NCI-H128 (cell line): Measurements from ENCODE around the gene MYOG.

Experiments used
- DNase-seq: peaks from one replicate; lab custom pipeline; 2025; ENCODE audit not compliant: unreplicated experiment; lab: John Stamatoyannopoulos, UW

The MYOG gene

DNA sequence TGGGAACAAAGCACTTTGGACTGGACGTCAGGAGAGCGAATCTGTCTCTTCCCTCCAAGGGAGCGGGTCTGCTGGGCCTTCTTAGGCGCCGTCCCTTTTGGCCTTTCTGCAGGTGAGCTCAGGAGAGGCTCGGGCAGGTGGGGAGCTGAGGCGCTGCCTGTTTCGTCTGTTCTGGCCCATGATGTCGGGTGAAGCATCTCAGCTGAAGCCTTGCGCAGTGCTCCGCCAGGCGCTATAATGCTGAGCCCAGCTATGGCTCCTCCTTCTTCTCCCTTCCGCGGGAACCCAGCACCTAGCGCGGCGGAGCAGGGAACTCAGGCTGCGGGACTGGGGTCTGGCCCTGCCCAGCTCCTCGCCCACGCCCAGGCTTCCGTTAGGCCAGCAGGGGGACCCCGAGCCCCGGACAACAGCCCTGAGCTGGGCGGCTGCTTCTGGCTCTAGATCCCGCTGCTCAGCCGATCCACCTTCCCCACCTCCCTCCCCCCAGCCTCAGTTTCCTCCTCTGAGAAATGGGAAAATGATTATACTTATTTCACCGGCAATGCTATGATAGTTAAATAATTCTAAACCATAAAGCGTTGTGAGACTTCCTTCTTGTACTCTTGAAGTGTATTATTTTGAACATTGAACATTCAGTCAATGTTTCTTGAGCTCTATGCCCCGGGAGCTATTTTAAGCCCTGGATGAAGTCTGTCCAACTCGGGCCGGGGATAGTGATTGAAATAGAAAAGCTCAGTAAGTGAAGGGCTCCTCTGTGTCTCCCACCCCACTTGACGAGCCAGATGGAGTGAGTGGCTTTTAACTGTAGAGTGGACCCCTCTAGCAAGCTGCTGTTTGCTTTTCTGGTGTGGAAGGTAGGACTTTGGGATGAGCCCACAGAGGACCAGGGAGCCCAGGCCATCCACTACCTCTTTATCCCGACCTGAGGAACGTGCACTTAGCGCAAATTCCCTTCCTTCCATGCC lies 32.1 kb upstream of the MYOG start:
- peak; percentile 43 for DNase-seq

DNA sequence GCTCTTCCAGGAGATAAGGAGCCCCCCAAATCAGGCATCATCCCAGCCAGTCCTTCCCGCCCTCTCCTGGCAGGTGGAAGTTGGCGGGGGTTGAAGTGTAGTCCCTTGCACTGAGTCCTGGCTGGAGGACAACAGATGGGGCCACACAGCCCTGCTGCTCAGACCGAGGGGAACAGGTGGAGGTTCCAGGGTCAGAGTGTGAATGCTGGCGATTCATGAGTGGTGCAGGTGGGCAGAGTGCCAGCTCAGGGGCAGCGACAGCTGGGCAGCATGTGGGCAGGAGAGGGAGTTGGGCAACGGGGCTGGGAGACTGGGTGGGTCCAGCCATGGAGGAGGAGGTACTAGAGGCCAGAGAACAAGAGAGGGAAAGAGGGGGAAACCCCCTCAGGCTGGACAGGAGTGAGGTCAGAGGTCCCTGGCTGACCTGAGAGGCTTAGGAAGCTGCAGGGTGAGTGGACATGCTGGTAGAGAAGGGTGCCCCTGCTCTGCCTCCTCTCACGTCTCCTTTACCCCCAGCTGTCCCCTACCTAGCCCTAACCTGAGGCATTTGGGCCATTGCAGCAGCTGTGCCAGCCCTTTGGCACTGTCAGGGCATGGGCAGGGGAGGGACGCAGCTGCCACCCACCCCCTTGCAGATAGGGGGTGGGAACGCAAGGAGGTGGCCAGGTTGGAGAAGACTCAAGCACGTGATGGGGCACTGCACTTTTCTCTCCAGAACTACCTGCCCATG lies 30.4 kb upstream of the MYOG start:
- DNase-seq: no peak

DNA sequence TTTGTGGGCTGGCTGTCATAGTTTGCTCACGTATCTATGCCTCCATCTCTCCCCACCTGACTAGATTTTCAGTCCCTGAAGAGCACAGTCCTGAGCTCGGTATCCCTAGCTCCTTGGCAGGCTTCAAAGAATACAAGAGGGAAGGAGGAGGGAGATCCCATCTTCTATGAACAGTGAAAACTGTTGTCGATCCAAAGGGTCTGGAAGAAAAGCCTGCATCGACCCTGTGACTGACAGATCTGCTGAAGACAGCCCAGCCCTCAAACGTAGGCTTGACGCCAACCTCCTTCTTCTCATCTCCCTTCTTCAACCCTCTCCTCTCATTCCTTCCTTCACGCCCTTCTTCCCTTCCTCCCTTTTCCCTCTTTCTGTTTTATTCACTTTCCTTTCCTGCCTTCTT lies 28.4 kb upstream of the MYOG start:
- DNase-seq: no peak

DNA sequence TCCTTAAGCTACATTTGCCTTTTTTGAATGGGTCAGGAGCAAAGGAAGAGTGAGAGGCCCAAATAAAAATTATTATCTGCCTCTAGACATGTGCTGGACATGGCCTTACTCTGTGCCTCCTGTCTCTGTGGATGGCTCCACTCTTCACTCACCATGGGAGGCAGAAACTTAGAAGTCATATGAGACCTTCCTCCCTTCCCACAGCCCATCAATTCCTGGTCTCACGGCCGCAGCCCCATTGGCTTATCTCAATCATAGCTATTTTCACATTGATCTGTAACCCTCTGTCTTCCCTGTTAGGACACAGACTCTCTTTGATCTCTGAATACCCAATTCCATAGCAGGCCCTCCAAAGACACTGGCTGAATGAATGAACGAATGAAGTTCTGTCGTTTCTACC lies 27.5 kb upstream of the MYOG start:
- DNase-seq: no peak

DNA sequence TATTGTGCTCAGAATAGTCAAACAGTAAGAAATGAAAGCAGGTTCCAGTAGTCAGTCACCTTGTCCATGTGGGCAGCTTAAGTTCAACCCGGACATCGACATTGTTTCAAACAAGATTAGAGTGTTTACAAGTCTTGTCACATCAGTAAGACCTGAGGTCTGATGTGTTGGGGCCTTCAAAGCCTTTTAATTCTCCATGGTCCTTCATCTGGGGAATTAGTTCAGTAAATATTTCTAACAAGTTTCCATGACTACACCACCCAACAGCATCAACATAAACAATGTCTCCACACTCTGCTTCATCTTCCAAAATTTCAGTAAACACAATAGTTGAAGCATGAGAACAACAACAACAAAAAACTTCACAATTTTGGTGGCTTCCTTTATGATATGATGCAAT lies 26.7 kb upstream of the MYOG start:
- no peak for DNase-seq

DNA sequence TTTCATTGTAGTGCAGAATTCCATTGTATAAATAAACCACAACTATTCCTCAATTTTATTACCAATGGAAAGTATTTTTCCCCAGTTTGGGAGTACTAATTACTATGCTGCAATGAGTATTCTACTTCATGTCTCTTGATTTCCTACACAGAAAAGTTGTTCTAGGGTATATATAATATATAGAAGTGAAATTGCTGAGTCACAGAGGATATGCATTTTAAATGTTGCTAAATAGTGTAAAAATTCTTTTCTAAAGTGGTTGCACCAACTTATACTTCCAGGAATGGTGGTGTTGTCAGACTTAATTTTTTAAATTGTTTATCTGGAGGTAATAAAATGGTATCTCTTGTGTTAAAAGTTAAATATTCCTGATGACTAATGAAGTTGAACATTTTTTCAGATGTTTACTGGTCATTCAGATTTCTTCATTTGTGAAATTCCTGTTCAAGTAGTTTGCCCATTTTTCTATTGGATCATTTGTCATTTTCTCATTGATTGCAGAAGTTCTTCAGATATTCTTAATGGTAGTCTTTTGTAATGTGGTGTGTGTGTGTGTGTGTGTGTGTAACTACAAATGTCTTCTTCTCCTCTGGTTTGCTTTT lies 19.1 kb upstream of the MYOG start:
- no peak for DNase-seq

DNA sequence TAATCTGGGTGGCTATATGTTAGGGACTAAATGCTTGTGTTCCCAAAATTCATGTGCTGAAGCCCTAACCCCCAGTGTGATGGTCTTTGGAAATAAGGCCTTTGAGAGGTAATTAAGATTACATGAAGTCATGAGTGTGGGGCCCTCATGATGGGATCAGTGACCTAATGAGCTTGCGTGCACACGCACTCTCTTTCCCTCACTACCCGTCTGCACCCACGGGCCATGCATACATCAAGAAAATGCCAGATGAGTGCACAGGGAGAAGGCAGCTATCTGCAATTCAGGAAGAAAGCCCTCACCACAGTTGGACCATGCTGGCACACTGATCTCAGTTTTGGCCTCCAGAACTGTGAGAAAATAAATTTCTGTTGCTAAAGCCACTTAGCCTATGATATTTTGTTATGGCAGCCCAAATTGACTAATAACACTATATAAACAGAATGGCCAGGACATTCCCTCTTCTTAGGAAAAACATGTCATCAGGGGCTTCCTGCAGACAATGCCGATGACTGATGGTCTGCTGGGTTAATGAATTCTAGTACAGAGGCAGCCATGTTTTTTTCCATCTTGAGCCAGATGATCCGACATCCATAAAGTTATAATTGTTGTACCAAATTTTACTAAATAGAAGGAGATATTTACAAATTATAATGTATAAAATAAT lies 18.1 kb upstream of the MYOG start:
- DNase-seq: no peak

DNA sequence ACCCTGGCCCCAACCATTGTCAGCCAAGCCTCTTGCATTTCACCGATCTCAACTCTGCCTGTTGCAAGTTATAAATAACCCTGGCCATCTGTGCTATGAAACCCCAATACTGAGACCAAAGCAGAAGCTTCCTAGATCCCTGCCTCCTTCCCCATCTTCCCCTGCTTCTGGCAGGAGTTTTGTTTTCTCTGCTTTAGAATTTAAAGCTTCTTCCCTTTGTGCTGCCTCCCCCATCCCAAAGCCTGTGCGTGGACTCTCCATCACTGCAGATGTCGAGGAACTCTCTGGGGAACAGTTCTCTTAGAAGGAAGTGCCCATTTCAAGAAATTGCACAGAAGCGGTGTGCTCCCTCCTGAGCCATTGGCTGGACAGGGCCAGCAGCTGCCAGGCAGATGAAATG lies 17.4 kb upstream of the MYOG start:
- no peak for DNase-seq

DNA sequence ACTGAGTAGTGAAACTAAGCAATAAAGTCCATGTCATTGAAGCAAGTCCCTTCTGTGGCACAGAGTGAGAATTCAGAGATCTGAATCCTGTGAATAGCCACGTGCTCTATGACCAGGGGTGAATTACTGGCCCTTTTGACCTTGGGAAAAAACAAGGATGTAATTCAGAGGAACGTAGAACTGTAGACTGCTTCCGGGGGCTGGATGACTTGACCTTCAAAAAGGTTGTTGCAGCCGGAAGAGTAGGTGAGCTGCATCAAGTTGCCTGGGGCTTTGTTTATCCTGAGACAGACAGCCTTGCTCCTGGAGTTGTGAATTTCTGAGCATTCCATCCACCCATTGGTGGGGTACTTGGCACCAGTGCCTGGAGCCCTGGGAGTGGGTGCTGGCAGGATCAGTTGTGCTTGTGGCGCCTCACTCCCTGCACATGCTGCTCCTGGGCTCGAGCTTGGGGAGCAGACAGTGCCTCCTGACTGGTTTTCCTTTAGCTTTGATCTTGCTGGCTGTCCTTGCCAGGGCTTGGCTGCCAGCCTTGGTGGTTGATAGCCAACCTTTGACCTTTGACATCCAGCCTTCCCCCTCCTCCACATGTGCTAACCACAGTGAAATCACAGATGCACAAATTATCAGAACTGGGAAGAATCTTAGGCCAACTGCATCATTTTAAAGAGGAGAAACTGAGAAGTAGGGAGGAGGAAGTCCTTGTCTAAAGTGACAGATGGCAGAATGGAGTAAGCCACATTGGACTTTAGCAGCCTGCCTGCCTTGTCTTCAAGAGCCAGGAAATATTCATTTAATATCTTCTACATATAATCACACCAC lies 16.2 kb upstream of the MYOG start:
- no peak for DNase-seq

DNA sequence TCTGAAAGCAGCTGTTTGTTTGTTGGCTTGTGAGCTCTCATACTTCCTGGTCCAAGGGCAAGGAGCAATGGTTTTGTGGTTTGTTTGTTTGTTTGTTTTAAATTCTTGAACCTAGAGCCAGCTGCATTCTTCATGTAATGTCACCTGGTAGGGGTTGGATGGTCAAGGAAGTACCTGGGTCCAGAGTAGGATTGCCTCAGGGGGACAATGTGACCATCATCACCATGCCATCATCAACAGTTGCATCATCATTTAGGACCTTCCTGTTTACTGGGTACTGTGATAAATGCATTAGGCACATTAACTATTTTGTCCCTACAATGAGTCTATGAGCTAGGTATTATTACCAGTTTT lies 14.7 kb upstream of the MYOG start:
- DNase-seq: no peak

DNA sequence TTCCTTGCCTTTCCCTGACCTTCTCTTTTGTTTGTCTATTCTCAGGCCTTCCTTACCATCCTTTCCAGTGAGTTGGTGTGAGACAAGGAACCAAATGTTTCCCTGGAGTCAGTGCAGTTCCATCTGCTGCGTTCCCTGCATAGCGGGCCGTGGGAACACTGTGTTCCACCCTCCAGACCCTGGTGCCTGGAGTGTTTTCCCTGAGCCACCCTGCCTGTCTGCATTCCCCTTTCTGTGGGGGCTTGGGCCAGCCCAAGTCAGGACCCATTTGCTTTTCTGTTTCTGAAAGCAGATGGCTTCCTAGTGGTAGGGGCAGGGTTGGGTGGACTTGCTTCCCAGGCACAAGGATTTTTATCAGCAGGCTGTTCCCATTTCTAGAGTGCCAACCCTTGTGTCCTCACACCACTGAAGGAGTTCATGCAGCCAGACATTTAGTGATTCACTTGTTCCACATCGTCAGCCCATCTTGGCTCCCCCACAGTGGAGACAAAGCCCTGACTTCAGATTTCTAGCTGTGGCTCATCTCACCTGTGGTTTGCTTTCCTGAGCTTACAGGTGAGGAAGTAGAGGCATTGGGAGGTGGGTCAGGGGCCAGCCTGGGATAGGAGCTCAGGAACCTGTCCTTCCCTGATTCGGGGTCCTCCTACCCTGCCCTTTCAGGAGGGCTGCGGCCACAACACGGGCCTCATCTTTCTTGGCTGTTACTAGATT lies 14.1 kb upstream of the MYOG start:
- DNase-seq: no peak

DNA sequence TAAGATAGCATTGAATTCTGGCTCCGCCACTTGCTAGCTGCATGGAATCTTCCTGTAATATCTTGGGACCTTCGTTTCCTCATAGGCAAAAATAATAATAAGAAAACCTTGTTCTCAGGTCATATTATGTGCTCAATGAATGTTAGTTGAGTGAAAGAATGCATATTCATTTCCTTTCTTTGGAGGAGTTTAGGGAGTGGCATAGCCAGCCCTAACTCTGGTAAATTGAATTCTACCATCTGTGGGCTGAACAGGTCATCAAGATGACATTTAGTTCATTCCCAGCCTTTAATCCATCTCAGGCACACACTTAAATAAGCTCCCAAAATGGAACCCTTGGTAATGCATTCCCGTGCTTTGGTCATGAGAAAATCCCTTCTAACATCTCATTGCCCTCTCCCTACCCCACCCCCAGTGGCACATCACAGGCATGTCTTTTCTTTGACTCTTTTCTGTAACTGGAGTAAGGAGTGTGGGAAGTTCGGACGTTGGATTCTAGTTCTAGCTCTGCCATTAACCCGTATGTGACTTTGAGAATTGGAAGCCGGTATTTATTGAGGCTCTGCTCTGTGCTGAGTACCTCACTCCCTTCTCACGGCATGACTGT lies 13.2 kb upstream of the MYOG start:
- no peak for DNase-seq

DNA sequence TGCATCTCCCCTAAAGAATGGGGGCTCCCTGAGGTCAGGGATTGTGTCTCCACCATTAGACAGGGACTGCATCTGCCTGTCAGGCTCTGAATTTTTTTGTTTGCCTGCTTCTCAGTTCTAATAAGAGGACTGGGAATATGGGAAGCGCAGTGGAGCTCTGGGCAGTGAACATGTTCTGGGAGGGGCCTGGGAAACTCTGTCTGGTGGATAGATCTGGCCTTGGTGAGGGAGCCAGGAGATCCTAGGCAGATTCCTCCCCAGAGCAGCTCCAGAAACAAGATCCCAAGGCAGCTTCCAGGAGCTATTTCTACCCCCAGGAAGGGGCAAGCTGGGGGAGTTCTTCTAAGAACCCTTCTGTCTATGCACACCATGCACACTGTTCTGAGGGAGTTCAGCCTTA lies 12.6 kb upstream of the MYOG start:
- no peak for DNase-seq

DNA sequence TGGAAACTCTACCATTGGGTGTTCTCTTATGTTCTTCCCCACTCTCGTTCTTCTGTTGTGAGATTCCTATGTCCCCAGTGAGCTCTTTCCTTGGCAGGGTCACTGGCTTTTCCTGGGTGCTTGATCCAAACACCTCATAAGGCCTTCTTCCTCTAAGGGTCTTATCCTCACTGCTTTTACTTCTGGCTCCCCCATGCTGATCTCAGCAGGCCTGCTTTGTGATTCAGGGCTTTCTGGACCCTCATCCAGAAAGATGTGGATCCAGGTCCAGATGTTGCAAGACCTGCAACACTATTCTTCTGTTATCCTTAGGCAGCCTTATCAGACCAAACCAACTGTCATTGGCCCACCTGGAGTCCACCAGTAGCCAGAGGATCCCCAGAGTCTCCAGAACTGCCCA lies 11.2 kb upstream of the MYOG start:
- no peak for DNase-seq

DNA sequence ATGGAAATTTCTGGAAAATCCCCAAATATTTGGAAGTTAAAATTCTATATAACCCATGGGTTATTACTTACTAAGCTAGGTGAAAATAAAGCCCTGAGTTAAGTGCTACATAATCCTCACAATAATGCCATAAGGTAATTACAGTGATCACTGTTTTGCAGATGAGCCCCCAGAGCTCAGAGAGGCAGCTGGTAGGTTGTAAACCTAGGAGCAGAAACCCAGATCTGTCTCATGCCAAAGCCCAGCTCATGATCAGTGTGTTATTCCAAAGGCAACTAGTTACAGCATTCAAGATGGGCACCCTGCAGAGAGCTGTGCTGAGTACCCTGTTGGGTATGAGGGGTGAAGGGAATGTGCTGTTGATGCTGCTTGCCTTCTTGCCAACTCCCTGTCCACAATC lies 10.8 kb upstream of the MYOG start:
- no peak for DNase-seq

DNA sequence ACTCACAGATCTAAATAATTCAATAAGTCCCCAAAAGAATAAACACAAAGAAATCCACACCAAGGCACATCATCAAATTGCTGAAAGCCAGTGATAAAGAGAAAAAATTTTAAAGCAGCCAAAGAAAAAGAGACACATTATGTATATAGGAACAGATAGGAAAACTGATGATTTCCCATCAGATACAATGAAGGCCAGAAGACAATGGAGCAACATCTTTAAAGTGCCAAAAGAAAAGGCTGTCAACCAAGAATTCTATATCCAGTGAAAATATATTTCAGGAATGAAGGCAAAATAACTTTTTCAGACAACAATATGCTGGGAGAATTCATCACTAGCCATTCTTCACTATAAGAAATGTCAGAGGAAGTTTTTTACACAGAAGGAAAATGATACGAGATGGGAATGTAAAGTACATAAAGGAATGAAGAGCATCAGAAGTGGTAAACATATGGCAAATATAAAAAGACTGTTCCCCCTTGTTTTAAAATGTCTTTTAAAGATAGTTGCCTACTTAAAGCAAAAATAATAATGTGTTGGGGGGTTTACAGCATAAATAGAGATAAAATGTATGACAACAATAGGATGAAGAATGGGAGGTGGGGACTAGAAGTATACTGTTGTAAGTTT lies 9.4 kb upstream of the MYOG start:
- no peak for DNase-seq

DNA sequence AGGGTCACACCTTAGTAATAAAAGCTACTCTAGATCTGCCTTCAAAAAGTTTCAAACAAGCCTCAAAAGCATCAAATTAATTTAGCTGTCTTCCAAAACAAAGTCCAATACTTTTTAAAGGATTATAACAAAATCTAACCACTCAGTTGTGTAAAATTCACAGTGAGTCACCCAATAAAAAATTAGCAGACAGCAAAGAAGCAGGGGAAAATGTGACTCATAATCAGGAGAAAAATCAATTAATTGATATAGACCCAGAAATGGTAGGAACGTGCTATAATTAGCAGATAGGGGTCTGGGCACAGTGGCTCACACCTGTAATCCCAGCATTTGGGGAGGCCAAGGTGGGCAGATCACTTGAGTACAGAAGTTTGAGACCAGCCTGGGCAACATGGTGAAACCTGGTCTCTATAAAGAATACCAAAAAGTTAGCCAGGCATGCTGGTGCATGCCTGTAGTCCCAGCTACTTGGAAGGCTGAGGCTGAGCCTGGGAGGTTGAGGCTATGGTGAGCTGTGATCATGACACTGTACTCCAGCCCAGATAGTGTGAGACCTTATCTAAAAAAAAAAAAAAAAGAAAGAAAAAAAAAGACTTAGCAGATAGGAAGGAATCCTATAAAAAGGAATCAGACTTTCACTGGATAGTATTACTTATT lies 8.1 kb upstream of the MYOG start:
- no peak for DNase-seq

DNA sequence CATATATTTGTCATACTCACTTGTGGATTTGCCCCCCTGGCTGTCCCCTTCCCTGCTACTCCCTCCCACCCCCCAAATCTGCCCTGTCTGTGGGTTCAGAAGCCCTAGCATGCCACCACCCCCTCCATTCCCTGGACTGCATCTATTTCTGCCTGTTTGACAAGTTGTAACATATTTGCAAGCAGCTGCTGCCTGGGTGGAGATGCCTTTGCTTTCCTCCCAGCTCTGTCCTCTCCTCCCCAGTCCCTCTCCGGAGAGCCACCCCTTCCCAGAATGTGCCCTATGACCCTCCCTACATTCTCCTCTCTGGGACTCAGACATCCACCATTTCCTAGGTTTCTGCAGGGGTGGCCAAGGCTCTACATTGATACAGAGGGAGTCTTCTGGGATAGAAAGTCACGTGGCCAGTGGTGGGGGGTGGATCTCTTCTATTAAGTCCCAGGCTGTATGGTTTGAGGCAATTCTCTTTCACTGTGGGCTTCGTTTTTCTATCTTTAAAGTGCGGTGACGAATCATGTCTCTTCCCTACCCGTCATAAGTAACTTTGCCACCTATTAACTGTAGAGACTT lies 6.0 kb upstream of the MYOG start:
- no peak for DNase-seq

DNA sequence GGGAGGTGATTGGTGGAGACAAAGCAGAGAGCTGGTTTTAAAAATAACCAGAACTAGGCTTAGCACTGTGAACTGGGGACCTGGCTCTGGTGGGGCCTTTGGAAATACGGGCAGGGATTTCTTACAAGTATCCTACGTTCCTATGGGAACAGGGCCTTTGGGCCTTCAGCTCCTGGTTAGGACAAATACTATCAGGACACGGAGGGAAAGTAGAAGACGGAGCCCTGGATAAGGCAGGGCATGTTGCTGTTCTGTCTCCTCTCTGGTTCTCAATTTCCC lies 5.3 kb upstream of the MYOG start:
- DNase-seq: no peak
